ENCODE measurements around the gene CSGALNACT2.

- TF ChIP-seq EZH2 (IDR thresholded peaks at IDR 0.05; ENCODE audit: insufficient read depth, poor library complexity, severe bottlenecking): no peak
- no peak for TF ChIP-seq EZH2phosphoT487 (IDR thresholded peaks at IDR 0.05; ENCODE audit: insufficient read depth, low read depth)
Observed at GRCh38 chr10:43089519-43089918, 48.7 kb upstream of the CSGALNACT2 start.

Measured in GM23248 (cell line).